NOMO-1 (cell line): ENCODE measurements around the gene NUDT4.
"Not testable (repeated sequence)": the region's sequence is repeated elsewhere in the genome, so short reads cannot be mapped to it uniquely, and the experiment has no call there.

Experiments
- DNase-seq, 2 experiments: peaks; one replicate each; lab custom pipeline; 2025; ENCODE audit not compliant: unreplicated experiment in 2 of 2; lab: John Stamatoyannopoulos, UW

Gene NUDT4

GRCh38 chr12:93425736-93426411, 48.1 kb downstream of the NUDT4 start:
- DNase-seq: peak in 1 of 2 experiments; percentile 12

GRCh38 chr12:93426412-93426805, 48.7 kb downstream of the NUDT4 start:
- DNase-seq: no peak

- DNase-seq: no peak
Observed at GRCh38 chr12:93427779-93428564, 50.2 kb downstream of the NUDT4 start.

- DNase-seq: no peak
Observed at GRCh38 chr12:93429448-93429847, 51.7 kb downstream of the NUDT4 start.

GRCh38 chr12:93429852-93430251, 52.1 kb downstream of the NUDT4 start:
- DNase-seq: no peak

GRCh38 chr12:93430280-93430679, 52.6 kb downstream of the NUDT4 start:
- no peak for DNase-seq

- not testable (repeated sequence) for DNase-seq
Observed at GRCh38 chr12:93432031-93432430, 54.3 kb downstream of the NUDT4 start.

- DNase-seq: peak in 1 of 2 experiments; percentile 80
Observed at GRCh38 chr12:93434256-93434865, 56.6 kb downstream of the NUDT4 start.

GRCh38 chr12:93438266-93439050, 60.7 kb downstream of the NUDT4 start:
- DNase-seq: no peak

- DNase-seq: peak in 1 of 2 experiments; percentile 37
Observed at GRCh38 chr12:93440043-93440835, 62.5 kb downstream of the NUDT4 start.

GRCh38 chr12:93441081-93441616, 63.4 kb downstream of the NUDT4 start:
- DNase-seq: peak in 1 of 2 experiments; percentile 34

- DNase-seq: peak; percentile 95 to 96
Observed at GRCh38 chr12:93441617-93442410, 64.1 kb downstream of the NUDT4 start, which contains the start of gene UBE2N. Gene UBE2N, minus strand, starts transcription at chr12:93441947. Its CDS starts 63 bp downstream, at chr12:93441884.

- DNase-seq: no peak
Observed at GRCh38 chr12:93442411-93443340, 65.0 kb downstream of the NUDT4 start.

GRCh38 chr12:93443576-93443975, 65.9 kb downstream of the NUDT4 start:
- DNase-seq: no peak

GRCh38 chr12:93447555-93448290, 70.0 kb downstream of the NUDT4 start:
- peak in 1 of 2 experiments; percentile 10 for DNase-seq

- no peak for DNase-seq
Observed at GRCh38 chr12:93448796-93449195, 71.1 kb downstream of the NUDT4 start.

- DNase-seq: no peak
Observed at GRCh38 chr12:93449277-93449676, 71.6 kb downstream of the NUDT4 start.
